Neural progenitor cell (in vitro differentiated cells): ENCODE results near the gene GABRD. TPM values are rescaled to one million over a fixed set of nuclear protein-coding genes. Genes with fewer than 3 reads are reported as not detected.

ENCODE experiments used
- DNase-seq: peaks from one replicate; pipeline ENCODE4 v3.0.0-alpha.2; 2016; ENCODE audit warnings: low spot score
- H2AFZ ChIP-seq: fragments of 200-600 bp; sonication (generic); replicated peaks from 2 replicates; pipeline ENCODE4 v1.6.1; 2016; ENCODE audit warnings: antibody characterized with exemption
- H3F3A ChIP-seq: fragments of 200-600 bp; sonication (generic); 2 replicates; pipeline ENCODE4 v1.6.1; 2016; ENCODE audit warnings: antibody characterized with exemption, low read depth
- H3K27ac ChIP-seq: fragments of 200-600 bp; sonication (generic); 2 replicates; pipeline ENCODE4 v1.5.1; 2016; ENCODE audit warnings: mild to moderate bottlenecking
- H3K27me3 ChIP-seq: fragments of 200-600 bp; sonication (generic); 2 replicates; pipeline ENCODE4 v1.6.1; 2016; ENCODE audit warnings: mild to moderate bottlenecking, moderate library complexity
- H3K36me3 ChIP-seq: fragments of 200-600 bp; sonication (generic); 2 replicates; pipeline ENCODE4 v1.5.1; 2016
- H3K4me1 ChIP-seq: fragments of 200-600 bp; sonication (generic); 2 replicates; pipeline ENCODE4 v1.6.1; 2016; ENCODE audit warnings: mixed run types
- H3K4me2 ChIP-seq: fragments of 200-600 bp; sonication (generic); 2 replicates; pipeline ENCODE4 v1.6.1; 2016
- H3K4me3 ChIP-seq: fragments of 200-600 bp; sonication (generic); 2 replicates; pipeline ENCODE4 v1.5.1; 2016
- H3K79me2 ChIP-seq: fragments of 200-600 bp; sonication (generic); 2 replicates; pipeline ENCODE4 v1.6.1; 2016; ENCODE audit warnings: low read depth
- H3K9ac ChIP-seq: fragments of 200-600 bp; sonication (generic); 2 replicates; pipeline ENCODE4 v1.6.1; 2016
- H3K9me3 ChIP-seq: fragments of 200-600 bp; sonication (generic); 2 replicates; pipeline ENCODE4 v1.5.1; 2016; ENCODE audit warnings: low read depth
- H4K20me1 ChIP-seq: fragments of 200-600 bp; sonication (generic); 2 replicates; pipeline ENCODE4 v1.6.1; 2016; ENCODE audit warnings: low read depth
- H3K27ac Mint-ChIP-seq: 3 replicates; pipeline ENCODE4 v1.8.0; 2021; ENCODE audit warnings: mixed read lengths
- H3K27me3 Mint-ChIP-seq: 2 replicates; pipeline ENCODE4 v1.8.0; 2022; ENCODE audit warnings: low read depth, mild to moderate bottlenecking, inconsistent platforms, moderate library complexity, mixed read lengths; ENCODE audit not compliant: insufficient read depth
- H3K36me3 Mint-ChIP-seq: 3 replicates; pipeline ENCODE4 v1.8.0; 2021; ENCODE audit warnings: mixed read lengths
- H3K4me1 Mint-ChIP-seq: 3 replicates; pipeline ENCODE4 v1.8.0; 2021; ENCODE audit warnings: mixed read lengths
- H3K4me3 Mint-ChIP-seq: 3 replicates; pipeline ENCODE4 v1.8.0; 2021; ENCODE audit warnings: mild to moderate bottlenecking, moderate library complexity, mixed read lengths
- H3K9me3 Mint-ChIP-seq: 3 replicates; pipeline ENCODE4 v1.8.0; 2020; ENCODE audit warnings: mixed read lengths
- EZH2 ChIP-seq: fragments of 200-600 bp; sonication (generic); IDR thresholded peaks from 2 replicates; pipeline ENCODE4 v1.6.1; 2017; ENCODE audit warnings: antibody characterized with exemption, mild to moderate bottlenecking, moderate library complexity
- EZH2phosphoT487 ChIP-seq: fragments of 200-600 bp; sonication (generic); IDR thresholded peaks from 2 replicates; pipeline ENCODE4 v1.6.1; 2017; ENCODE audit warnings: antibody characterized with exemption
- total RNA-seq: library from RNA; depleted of rRNA; stranded (reverse); fragments of >200 nt; gene quantifications from 2 replicates; pipeline ENCODE4 v1.2.3, GENCODE V29; 2015; ENCODE audit warnings: low replicate concordance
- TF ChIP-seq, protein P1 (sequence below): fragments of 200-600 bp; sonication (generic); IDR thresholded peaks from 2 replicates; pipeline ENCODE4 v1.5.1; 2017; ENCODE audit warnings: antibody characterized with exemption, mild to moderate bottlenecking

Gene GABRD
- total RNA-seq, 1 donor from 2014 or later, result 0.45 TPM

DNA sequence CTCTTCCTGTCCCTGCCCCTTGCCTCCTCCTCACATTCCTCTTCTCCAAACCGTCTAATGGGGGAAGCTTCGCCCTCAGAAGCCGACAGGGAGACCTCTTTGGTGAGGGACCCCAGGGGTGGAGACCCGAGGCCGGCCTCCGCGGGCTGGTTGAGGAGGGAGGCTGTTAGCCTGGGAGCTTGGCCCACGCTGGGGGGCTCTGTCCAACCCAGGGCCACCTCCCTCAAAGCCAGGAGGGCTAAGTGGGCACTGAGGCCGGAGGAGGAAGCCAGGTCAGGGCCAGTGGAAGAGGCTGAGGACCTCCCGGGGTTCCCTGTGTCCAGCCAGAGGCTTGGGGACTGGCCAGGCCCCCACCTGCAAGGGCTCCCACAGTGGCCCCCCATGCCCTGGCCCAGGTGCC, 5.3 kb downstream of the GABRD start:
- H3K9ac ChIP-seq, result no peak overlapping the region
- Mint-ChIP-seq H3K36me3 (no peaks in the 10 kb centered on the region), H3K9me3 (no peaks in the 10 kb centered on the region), H3K27me3 (peaks cover 25% of the 10 kb centered on the region), H3K27ac (no peak overlapping the region), H3K4me1 (no peaks in the 10 kb centered on the region), H3K4me3 (no peak overlapping the region)
- H3K27me3 ChIP-seq, result peaks cover 35% of the 10 kb centered on the region
- peaks cover 7% of the 10 kb centered on the region for H3F3A ChIP-seq
- H4K20me1 ChIP-seq, result peaks cover 17% of the 10 kb centered on the region
- no peak for DNase-seq
- H3K4me1 ChIP-seq, result peaks cover 3% of the 10 kb centered on the region
- no peak overlapping the region for H3K4me3 ChIP-seq
- TF ChIP-seq EZH2 (no peak), EZH2phosphoT487 (no peak)
- TF ChIP-seq, protein P1, sequence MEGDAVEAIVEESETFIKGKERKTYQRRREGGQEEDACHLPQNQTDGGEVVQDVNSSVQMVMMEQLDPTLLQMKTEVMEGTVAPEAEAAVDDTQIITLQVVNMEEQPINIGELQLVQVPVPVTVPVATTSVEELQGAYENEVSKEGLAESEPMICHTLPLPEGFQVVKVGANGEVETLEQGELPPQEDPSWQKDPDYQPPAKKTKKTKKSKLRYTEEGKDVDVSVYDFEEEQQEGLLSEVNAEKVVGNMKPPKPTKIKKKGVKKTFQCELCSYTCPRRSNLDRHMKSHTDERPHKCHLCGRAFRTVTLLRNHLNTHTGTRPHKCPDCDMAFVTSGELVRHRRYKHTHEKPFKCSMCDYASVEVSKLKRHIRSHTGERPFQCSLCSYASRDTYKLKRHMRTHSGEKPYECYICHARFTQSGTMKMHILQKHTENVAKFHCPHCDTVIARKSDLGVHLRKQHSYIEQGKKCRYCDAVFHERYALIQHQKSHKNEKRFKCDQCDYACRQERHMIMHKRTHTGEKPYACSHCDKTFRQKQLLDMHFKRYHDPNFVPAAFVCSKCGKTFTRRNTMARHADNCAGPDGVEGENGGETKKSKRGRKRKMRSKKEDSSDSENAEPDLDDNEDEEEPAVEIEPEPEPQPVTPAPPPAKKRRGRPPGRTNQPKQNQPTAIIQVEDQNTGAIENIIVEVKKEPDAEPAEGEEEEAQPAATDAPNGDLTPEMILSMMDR, result no peak
- no peaks in the 10 kb centered on the region for H3K9me3 ChIP-seq
- H3K4me2 ChIP-seq, result no peak overlapping the region
- H3K36me3 ChIP-seq, result no peaks in the 10 kb centered on the region
- no peaks in the 10 kb centered on the region for H3K79me2 ChIP-seq
- no peak overlapping the region for H2AFZ ChIP-seq
- H3K27ac ChIP-seq, result no peak overlapping the region

DNA sequence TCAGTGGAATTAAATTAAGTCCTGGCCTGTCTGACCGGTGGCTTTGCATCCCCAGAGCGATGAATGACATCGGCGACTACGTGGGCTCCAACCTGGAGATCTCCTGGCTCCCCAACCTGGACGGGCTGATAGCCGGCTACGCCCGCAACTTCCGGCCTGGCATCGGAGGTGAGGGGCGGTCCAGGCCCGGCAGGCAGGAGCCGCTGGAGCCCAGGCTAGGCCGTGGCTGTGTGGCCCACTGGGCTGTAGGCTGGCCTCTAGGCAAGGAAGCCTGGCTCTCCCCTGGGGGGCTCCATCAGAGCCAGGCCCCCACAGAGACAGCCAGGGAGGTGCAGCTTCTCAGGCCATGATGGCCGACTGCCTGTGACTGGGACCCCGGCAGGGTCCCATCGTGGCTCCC, 5.7 kb downstream of the GABRD start:
- peaks cover 22% of the 10 kb centered on the region for H3K27me3 Mint-ChIP-seq
- Histone ChIP-seq H3K79me2 (no peaks in the 10 kb centered on the region), H3K4me2 (no peak overlapping the region), H2AFZ (no peak overlapping the region), H4K20me1 (peaks cover 13% of the 10 kb centered on the region), H3F3A (peaks cover 7% of the 10 kb centered on the region), H3K4me3 (no peak overlapping the region), H3K27ac (no peak overlapping the region), H3K9ac (no peak overlapping the region), H3K27me3 (peaks cover 30% of the 10 kb centered on the region), H3K4me1 (no peaks in the 10 kb centered on the region), H3K9me3 (no peaks in the 10 kb centered on the region), H3K36me3 (no peaks in the 10 kb centered on the region)
- H3K36me3 Mint-ChIP-seq, result no peaks in the 10 kb centered on the region
- DNase-seq, result no peak
- H3K9me3 Mint-ChIP-seq, result no peaks in the 10 kb centered on the region
- no peak overlapping the region for H3K27ac Mint-ChIP-seq
- H3K4me1 Mint-ChIP-seq, result no peaks in the 10 kb centered on the region
- no peak overlapping the region for H3K4me3 Mint-ChIP-seq
- TF ChIP-seq EZH2 (no peak), EZH2phosphoT487 (no peak)
- TF ChIP-seq, protein P1, result no peak

DNA sequence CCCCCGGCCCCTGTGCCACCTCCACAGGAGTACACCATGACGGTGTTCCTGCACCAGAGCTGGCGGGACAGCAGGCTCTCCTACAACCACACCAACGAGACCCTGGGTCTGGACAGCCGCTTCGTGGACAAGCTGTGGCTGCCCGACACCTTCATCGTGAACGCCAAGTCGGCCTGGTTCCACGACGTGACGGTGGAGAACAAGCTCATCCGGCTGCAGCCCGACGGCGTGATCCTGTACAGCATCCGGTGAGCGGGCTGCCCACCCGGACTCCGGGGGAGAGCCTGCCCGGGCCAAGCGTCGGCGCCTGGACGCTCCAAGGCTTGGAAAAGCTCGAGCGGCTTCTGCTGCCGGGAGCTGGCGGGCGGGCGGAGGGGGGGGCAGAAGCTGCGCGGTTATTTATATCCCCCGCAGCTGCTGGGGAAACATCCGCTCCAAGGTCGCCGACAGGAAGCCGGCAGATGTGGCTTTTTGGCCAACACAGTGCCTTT, 6.4 kb downstream of the GABRD start:
- H3K27ac Mint-ChIP-seq, result no peak overlapping the region
- H3K79me2 ChIP-seq, result no peaks in the 10 kb centered on the region
- H3K4me3 ChIP-seq, result no peak overlapping the region
- no peaks in the 10 kb centered on the region for H3K4me1 ChIP-seq
- peaks cover 1% of the 10 kb centered on the region for H3F3A ChIP-seq
- H3K9me3 Mint-ChIP-seq, result no peaks in the 10 kb centered on the region
- no peaks in the 10 kb centered on the region for H3K36me3 ChIP-seq
- H4K20me1 ChIP-seq, result peaks cover 7% of the 10 kb centered on the region
- no peaks in the 10 kb centered on the region for H3K4me1 Mint-ChIP-seq
- no peak overlapping the region for H3K27ac ChIP-seq
- H3K27me3 Mint-ChIP-seq, result peaks cover 18% of the 10 kb centered on the region
- H3K27me3 ChIP-seq, result peaks cover 24% of the 10 kb centered on the region
- H3K9ac ChIP-seq, result no peak overlapping the region
- H3K4me3 Mint-ChIP-seq, result no peak overlapping the region
- DNase-seq, result no peak
- H3K4me2 ChIP-seq, result no peak overlapping the region
- TF ChIP-seq EZH2 (no peak), EZH2phosphoT487 (no peak)
- TF ChIP-seq, protein P1, result no peak
- H3K36me3 Mint-ChIP-seq, result no peaks in the 10 kb centered on the region
- H2AFZ ChIP-seq, result no peak overlapping the region
- no peaks in the 10 kb centered on the region for H3K9me3 ChIP-seq
